Hippocampal formation (tissue), 2 donors: ENCODE data around the gene ABCC1.

Experiments used
- DNase-seq, 2 donors: peaks; one replicate each; lab custom pipeline; 2025; lab: John Stamatoyannopoulos, UW

Gene ABCC1

DNA sequence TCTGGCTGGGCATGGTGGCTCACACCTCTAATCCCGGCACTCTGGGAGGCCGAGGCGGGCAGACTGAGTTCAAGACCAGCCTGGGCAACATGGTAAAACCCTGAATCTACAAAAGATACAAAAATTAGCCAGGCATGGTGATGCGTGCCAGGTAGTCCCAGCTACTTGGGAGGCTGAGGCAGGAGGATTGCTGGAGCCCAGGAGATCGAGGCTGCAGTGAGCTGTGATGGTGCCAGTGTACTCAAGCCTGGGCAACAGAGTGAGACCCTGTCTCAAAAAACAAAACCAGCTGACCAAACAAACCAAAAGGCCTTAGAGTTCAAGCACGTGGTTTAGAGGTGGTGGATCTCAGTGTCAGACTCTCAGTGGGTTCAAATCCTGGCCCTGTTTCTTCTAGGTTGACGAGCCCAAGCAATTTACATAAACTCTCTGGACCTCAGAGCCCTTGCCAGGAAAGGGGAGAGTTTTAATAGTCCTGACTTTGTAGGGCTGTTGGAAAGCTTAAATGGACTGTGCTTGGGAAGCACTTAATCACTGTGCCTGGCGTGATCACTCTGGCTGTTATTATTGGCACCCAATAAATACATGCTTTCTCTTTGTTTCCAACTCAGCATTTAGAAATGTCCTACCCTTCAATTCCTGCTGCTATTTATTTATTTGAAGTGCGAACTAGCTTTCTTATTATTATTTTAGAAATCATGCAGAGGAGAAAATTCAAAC is 44.7 kb downstream of the ABCC1 start:
- peak; percentile 6 to 66 for DNase-seq

DNA sequence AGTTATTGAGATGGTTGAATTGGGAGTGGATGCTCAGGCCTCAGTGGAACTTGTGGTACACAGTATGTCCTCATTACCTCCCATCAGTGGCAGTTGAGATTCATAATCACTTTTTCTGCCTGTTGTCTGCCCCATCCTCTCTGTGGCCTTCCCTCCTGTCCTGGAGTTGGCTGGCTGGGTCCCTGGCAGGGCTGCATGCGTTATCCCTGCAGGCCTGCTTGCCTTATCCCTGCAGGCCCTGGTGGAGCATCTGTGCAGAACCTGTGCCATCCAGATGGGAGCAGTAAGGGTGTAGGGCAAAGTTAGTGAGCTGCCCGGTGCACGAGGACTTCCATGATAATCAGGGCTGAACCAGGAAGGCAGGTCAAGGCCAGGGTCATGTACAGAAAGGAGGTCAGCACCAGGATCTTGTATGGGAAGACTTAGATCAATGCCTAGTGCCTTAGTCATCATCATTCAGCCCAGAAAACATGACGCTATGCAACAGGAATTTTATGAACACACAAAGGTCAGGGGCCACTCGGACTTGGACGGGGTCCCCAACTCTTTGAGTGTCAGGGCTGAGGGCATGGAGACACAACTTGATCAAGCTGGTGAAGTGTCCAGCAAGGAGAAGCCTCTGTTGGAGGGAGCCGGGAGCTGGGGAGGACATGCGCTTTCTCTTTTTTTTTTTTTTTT is 47.2 kb downstream of the ABCC1 start:
- DNase-seq: no peak

DNA sequence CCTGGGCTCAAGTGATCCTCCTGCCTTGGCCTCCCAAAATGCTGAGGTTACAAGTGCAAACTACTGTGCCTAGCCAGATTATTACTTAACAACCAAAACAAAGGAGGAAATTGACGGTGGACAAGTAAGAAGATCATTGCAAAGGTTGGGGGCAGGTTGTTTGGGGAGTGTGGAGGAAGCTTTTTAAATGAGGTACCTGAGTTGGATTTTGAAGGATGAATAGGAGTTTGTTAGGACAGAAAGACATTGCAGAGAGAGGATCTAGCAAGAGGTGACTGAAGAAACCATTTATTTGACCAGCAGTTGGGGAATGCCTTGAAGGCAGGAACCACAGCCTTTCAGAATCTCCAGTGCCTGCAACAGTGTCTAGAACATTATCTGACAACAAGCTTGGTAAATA is 51.3 kb downstream of the ABCC1 start:
- no peak for DNase-seq

DNA sequence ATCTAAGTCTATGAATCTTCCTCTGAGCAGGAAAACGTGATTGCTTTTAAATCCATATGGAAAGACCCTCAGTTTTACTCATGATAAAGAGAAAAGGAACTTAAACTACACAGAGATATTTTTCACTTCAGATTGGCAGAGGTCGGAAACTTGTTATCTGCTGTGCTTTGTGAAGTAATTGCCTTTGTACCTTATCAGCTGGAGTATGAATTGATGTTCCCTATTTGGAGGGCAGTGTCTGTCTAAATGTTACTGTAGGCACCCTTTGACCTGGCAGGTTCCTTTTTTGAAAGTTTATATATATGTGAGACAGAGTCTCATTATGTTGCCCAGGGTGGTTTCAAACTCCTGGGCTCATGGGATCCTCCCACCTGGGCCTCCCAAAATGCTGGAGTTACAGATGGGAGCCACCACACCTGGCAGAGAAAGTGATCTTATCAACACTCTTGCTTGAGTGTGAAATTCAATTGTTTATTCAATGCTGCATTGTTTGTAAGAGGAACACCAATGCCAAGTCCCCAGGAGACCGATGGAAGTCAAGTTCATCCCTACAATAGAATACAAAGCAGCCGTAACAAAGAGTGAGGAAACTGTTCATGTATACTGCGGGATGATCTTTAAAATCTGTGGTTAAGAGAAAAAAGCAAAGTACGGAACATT is 52.3 kb downstream of the ABCC1 start:
- no peak for DNase-seq

DNA sequence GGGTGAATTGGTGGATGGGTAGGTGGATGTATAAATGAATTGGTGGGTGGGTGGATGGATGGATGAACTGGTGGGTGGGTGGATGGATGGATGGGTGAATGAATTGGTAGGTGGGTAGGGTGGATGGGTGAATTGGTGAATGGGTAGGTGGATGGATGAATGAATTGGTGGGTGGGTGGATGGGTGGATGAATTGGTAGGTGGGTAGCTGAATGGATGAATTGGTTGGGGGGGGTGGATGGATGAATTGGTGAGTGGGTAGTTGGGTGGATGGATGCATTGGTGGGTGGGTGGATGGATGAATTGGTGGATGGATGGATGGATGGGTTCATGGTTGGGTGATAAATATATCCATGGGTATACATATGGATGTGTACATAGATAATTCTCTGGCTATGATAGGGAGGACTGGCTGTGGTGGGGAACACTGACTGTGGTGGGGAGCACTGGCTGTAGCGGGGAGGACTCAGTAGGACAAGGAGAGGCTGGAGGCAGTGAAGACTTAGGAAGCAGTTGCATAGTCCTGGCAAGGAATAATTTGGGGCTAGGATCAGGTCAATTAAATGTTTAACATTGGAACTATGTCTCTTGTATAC is 54.4 kb downstream of the ABCC1 start:
- no peak for DNase-seq

- no peak for DNase-seq
These were observed 54.9 kb downstream of the ABCC1 start for GRCh38 chr16:16004314-16004749.

- no peak for DNase-seq
These were observed 56.3 kb downstream of the ABCC1 start for GRCh38 chr16:16005721-16006120.

DNA sequence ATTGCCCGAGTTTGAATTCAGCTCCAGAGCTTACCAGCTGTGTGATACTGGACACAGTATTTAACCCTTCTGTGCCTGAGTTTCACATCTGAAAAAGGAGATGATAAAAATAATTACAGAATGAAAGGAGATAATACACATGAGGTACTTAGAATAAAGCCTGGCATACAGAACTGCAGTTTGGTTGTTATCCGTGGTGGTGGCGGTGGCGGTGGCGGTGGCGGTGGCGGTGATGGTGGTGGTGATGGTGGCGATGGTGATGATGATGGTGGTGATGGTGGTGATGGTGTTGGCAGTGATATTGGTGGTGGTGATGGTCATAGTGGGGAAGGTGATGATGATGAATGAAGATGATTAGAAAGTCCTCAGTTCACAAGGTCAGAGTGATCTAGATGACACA is 57.2 kb downstream of the ABCC1 start:
- DNase-seq: no peak

GRCh38 chr16:16007743-16008111 is 58.3 kb downstream of the ABCC1 start:
- no peak for DNase-seq

- DNase-seq: no peak
These were observed 59.2 kb downstream of the ABCC1 start for GRCh38 chr16:16008666-16009065.

DNA sequence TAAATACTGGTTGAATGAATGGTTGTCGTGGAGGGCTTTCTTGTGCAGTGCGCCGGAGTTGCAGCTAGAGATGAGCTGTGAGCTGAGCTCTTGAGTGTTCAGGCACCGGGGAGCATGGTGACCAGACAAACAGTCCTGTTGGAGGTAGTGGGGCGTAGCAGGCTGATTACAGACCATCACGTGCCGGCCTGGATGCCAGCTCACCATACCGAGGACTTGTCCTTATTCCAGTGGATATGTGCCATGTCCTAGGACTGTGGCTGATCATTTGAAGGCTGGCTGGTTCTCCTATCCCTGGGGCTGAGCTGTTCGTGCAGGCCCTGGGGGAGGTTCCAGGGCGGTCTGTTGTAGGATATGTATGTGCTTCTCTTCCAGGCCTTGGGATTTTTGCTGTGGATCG is 60.0 kb downstream of the ABCC1 start:
- no peak for DNase-seq

- no peak for DNase-seq
These were observed 60.8 kb downstream of the ABCC1 start for GRCh38 chr16:16010194-16010593.

DNA sequence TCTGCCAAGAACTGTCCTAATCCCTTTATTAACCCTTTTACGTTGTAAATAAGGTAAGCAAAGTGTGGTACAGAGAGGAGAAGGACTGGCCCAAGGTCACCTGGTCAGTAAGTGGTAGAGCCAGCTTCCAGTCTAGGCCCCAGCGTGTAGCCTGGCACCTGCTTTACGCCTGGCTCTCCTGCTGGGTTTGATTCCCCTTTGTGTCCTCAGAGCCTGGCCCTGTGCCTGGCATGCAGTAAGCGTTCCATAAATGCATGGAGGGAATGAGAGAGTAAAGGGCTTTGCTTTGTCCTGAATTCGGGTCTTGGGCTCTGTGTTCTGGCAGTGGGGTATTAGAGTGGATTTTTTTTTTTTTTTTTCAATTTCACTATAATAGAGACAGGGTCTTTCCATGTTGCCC is 62.7 kb downstream of the ABCC1 start:
- DNase-seq: no peak

DNA sequence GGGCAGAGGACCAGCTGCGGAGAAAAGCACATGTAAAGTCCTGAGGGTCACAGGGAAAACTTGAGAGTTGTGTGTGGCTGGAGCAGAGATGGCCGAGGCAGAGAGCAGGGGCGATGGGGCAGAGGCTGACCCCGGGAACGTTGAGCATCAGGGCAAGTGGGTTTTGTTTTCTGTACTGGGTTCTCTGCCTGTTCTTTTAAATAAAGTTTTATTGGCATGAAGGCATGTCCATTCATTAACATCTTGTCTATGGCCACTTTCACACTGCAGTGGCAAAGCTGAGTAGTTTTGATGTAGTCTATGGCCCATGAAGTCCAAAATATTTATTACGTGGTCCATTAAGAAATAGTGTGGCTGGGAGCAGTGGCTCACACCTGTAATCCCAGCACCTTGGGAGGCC is 64.4 kb downstream of the ABCC1 start:
- DNase-seq: no peak

DNA sequence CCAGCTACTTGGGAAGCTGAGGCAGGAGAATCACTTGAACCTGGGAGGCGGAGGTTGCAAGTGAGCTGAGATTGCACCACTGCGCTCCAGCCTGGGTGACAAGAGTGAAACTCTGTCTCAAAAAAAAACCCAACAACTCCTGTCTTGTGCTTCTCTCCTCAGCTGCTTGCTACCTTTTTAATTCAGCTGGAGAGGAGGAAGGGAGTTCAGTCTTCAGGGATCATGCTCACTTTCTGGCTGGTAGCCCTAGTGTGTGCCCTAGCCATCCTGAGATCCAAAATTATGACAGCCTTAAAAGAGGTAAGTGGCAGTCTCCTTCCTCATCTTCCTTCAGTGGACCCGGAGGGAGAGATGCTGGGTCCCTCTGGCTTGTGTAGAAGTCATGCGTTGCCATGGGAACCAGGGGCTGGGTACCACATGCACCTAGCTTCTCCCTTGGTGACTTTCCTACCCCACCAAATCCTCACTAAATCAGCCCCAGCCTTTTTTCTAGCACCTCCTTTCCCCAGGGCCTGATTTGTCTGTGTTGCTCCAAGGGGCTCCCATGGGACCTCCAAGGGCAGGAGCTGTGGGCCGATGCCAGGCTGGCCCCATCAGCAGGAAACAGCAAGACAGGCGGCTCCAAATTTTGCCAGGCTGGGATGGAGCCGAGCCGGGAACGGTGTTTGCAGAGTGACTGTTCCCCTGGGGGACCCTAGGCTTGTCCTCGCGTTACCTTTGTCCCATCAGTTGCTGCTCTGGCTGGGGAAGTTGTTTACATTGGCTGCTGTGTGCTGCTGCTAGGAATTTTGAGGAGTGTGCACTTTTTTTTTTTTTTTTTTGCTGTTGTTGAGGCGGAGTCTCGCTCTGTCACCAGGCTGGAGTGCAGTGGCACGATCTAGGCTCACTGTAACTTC is 65.2 kb downstream of the ABCC1 start:
- DNase-seq: no peak

- DNase-seq: no peak
These were observed 66.4 kb downstream of the ABCC1 start for GRCh38 chr16:16015849-16016248.

- DNase-seq: no peak
These were observed 67.1 kb downstream of the ABCC1 start for GRCh38 chr16:16016388-16016964.

DNA sequence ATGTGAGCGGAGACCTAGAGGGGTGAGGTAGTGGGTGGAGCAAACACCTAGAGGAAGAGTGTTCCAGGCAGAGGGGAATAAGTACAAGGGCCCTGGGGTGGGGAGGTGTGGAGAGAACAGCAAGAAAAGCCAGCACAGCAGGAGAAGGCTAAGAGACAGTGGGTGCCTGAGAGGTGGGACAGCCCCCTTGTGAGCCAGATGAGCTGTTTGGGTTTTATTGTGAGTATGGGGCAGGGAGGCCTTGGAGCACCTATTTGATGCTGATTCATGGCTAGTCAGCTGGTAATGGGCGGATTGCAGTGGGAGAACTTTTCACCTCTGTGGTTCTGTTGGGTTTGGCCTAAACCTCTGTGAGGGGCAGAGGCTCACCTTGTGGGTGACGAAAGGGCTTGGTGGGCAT is 68.4 kb downstream of the ABCC1 start:
- no peak for DNase-seq

DNA sequence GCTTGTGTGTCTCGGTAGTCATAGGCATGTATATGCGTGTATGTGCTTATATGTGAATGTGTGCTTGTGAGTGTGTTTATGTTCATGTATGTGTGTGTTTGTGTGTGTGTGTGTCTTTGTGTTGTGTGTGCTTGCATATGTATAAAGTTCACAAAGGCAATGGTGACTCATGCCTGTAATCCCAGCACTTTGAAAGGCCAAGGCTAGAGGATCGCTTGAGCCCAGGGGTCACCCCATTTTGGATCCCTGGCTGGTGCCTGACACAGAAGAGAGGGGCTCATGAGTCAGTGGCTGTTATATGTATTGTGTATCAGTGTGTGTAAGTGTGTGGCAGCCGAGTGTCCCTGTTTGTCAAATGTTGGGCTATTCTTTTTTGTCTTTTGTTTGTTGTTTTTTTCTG is 69.3 kb downstream of the ABCC1 start:
- no peak for DNase-seq

GRCh38 chr16:16019488-16019887 is 70.1 kb downstream of the ABCC1 start:
- no peak for DNase-seq

DNA sequence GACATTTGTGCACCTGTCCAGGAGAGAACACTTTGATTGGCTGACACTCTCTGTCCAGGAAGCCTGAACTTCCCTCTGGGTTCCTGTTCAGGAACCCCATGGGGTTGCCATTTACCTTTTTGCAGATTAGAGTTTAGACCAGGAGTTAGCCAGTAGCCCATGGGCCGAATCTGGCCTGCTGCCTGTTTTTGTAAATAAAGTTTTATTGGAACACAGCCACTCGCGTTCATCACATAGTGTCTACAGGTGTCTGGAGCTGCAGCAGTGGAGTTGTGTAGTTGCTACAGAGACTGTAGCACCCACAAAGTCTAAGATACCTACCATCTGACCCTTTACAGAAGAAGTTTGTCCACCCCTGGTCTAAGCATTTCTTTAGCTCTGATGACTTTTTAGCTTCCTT is 70.9 kb downstream of the ABCC1 start:
- DNase-seq: no peak

DNA sequence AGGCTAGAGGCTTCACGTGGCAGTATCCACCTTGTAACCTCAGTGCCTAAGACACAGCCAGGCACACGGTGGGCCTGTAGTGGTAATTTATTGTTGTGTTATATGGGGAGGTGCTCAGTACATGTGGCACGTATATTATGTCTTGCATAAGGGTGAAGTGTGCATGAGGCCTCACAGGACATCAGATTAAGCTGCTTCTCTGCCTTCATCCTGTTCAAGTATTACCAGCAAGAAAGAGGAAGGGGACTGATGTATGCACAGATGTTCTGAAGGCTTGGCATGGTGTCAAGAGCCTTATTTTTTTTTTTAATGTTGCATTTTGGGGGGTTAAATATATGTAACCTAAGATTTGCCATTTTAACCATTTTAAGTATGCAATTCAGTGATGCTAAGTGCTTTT is 71.6 kb downstream of the ABCC1 start:
- no peak for DNase-seq
